ENCODE results near the gene IPO13.

DNA sequence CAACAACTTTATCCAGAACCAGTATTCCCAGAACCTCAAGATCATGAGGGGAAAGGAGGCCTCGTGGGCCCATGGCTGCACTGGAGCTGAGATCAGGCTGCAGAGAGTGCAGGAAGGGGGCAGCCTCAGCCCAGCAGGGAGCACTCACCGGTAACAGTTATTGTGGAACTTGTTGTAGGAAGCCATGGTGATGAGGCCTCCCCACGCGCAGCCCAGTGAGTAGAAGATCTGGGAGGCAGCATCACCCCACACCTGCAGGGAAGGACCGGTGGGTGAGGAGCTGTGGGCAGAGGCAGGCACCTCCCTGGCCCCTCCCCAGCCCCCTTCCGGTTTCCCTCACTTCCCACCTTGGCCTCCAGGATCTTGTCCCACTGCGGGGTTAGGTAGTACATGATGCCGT is 55.4 kb downstream of the IPO13 start:
- TF ChIP-seq SIN3A (IDR thresholded peaks at IDR 0.05; ENCODE audit: borderline replicate concordance, low read depth, low read length) (no peak), TAF1 (IDR thresholded peaks at IDR 0.05; ENCODE audit: borderline replicate concordance, low read depth, low read length) (no peak), POLR2AphosphoS5 (IDR thresholded peaks at IDR 0.05; ENCODE audit: low read depth, low read length) (no peak), RXRA (IDR thresholded peaks at IDR 0.05; ENCODE audit: borderline replicate concordance, low read depth) (no peak)

All from SK-N-SH (cell line).